GM18909 (cell line): Measurements from ENCODE around the gene MLLT10.
A peak's percentile ranks its signal among the peaks of the same experiment; 100 is the strongest.

Experiments
- ATAC-seq: cut with Tn5 transposase; IDR thresholded peaks from one replicate; pipeline ENCODE4 v1.9.1; 2021; ENCODE audit warnings: mild to moderate bottlenecking; ENCODE audit not compliant: unreplicated experiment, poor library complexity

The MLLT10 gene

DNA sequence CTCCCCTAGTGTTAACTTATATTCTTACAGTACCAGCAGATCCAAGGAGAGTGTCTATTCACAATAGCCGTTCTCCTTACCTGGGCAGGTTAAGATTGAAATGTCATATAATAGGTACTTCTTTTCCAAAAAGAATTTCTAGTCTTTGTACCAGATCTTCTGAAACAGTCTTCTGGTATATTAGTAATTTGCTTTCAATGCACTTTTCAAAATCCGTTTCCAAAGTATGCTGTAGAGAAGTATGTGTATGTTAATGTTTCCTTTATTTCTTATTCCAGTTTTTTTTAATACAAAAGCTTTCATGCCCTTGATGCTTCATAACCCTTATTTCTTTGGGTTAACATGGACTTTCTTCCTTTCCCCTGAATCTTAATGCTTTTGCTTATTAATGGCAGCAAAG lies 188.2 kb downstream of the MLLT10 start:
- no peak for ATAC-seq

DNA sequence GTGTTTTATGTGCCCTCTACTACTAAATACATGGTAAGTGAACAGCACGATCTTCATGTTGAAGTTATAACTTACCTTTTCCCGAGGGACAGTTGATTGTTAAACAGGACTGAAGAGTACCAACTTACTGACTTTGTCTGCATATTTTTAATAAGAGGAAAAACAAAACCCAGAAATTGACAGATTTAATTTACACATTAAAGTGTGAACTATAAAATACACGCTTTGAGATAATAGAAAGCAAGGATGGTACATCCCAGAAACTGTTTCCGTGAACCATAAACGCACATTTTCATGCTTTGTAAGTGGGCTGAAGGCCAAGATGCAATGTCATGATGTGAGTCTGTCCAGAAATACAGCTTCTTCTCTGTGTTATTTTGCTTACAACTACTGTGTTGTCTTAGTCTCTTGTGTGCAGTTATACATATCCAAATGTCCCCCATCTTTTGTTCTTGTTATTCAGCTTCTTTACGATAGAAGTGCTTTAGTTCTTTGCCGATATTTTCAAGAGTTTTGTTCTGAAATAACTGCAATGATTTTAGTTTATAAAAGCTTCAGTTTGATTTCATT lies 190.1 kb downstream of the MLLT10 start:
- ATAC-seq: no peak

DNA sequence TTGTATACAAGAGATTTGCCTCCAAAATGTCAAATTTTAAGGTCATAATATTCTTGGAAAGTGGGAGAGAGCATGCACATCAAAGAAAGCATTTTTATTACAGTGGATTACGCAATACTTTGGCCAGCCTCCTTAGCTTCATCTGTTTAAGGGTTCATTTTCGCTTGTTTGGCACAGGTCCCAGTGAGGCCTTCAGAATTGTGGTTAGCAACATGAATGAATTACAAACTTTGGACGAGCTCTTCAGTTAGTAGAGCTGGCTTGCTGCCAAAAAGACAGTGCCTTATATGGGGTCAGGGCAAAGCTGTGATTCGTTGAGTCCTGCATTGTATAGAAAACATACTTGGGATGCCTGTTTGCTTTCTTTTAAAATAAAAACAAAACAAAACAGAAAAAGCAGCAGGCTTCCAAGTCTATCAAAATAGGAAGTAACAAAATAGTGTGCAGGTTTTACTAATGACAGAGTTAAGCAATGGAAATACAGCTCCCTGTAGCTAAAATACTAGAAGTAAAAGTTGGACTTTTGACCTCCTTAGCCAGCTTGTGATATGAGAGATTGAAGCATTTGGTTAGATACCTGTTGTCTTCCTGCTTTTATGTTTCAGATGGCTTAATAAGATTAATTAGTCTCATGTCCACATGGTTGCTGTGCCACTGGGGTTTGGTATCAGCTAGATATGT lies 190.8 kb downstream of the MLLT10 start:
- ATAC-seq: peak; percentile 94

DNA sequence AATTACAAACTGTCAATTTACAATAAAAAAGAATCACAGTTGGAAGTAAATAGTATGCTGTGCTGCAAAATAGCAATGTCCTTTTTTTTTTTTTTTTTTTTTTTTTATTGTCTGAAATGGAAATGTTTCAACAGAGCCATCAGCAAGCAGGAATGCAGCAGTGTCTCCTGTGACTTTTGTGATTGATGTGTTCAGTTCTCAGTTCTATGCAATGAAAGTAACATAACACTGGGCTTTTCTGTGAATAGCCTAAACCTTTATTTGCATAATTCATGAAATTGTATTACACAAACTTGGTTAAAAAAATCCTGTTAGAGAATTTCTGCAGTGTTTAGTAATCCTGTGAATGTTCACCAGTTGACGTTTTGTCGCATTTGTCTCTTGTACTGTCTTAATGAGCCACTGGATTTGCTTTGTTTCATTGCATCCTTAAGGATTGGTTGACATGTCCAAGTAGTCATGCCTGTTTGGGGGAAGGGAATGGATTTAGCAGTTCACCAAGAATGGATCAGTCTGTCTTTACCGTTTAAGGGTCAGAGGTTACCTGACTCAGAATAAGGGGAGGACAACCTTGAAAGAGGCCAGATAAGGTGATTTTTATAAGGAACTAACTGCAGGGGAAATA lies 192.7 kb downstream of the MLLT10 start:
- ATAC-seq: no peak

DNA sequence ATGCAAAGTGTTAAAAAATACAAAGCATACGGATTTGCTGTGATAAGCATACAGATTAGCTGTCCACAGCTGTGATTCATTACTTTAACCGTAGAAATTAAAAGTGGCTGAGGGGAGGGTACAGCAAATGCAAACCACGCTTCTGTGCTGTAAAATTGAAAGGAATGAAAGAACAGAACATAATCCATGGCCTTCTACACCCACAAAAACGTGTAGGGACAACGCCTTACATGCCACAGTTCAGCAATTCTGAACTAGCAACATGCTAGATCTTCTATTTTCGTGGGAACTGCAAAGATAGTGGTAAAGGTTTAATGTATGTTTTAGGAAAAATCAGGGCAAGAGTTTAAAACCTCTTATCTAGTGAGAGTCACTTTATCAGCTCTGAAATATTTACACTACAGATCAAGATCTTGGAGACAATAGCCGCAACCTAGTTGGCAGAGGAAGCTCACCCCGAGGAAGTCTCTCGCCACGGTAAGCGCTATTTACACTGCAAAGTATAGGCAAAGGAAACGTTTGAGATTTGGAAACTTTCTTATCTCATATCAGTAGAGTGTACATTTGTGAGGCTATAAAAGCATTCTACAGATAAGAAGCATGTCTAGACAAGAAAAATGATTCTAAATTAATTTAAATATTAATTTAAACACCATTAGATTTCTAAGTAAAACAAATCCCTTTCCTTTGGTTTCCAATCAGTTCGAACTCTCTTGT lies 193.6 kb downstream of the MLLT10 start:
- ATAC-seq: no peak

DNA sequence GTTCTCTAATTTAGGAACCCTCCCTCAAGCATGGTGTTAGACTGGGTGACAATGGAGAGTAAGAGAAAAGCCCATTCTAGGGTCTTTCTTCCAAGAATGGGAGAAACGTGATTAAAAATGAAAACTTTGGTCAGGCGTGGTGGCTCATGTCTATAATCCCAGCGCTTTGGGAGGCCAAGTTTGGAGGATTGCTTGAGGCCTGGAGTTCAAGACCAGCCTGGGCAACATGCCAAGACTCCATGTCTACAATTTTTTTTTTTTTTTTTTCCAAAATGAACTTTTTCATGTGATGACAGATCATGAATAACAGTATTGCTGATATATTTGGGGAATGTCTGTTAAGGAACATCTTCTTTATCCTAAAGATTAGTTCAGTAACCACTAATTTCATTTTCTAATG lies 194.6 kb downstream of the MLLT10 start:
- no peak for ATAC-seq

DNA sequence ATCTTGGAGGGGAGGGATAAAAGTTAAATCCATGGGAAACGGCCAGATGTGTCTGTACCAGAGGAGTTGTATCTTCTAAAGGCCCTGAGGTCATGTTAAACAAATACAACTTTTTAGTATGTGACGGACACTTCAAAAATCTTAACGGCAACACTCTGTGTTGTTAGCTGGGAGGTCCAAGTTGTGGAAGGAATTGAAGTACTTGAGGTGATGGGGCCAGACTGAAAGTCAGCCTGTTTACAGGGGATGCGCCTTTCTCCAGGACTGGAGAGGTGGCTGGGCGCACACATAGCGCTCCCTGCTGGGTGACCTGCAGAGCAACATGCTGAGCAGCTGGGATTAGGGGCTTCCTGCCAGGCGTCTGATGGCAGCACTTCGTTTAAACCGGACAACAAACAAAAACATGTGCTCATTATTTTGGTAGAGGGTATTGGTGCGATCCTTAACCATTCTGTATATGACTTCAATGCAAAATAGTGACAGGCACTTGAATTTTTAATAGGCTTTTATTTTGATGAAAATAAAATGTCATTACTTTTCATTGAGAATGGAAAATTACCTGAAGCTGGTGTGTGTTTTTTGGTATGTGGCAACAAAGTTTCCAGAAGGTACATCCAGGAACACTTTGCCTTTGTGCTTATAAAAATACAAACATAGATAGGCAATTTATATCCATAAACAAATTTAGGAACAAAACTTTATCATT lies 198.2 kb downstream of the MLLT10 start:
- peak; percentile 91 for ATAC-seq

- no peak for ATAC-seq
Measured at GRCh38 chr10:21733710-21734109, 199.7 kb downstream of the MLLT10 start.

GRCh38 chr10:21737106-21737505 lies 203.1 kb downstream of the MLLT10 start:
- ATAC-seq: no peak

- ATAC-seq: no peak
Measured at GRCh38 chr10:21740989-21741388, 207.0 kb downstream of the MLLT10 start.

- ATAC-seq: no peak
Measured at GRCh38 chr10:21742740-21743412, 208.8 kb downstream of the MLLT10 start.

- no peak for ATAC-seq
Measured at GRCh38 chr10:21744223-21744622, 210.2 kb downstream of the MLLT10 start.

DNA sequence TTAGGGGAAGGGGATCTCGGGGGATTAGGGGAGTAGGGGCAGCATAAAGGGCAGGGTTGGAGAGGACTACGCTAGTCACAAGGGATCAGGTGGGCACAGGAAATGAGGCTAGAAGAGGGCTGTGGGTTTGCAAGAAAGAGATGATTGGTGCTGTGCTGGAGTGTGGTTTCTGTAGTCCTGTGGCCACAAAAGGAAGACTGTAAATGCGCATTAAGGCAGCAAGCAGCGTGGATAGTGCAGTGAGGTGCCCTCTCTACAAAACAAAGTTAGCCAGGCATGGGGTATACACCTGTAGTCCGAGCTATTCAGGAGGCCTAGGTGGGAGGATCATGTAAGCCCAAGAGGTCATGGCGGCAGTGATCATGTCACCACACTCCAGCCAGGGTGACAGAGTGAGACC lies 212.1 kb downstream of the MLLT10 start:
- ATAC-seq: no peak

GRCh38 chr10:21747809-21748208 lies 213.8 kb downstream of the MLLT10 start:
- no peak for ATAC-seq

GRCh38 chr10:21749788-21750187 lies 215.8 kb downstream of the MLLT10 start:
- ATAC-seq: no peak

DNA sequence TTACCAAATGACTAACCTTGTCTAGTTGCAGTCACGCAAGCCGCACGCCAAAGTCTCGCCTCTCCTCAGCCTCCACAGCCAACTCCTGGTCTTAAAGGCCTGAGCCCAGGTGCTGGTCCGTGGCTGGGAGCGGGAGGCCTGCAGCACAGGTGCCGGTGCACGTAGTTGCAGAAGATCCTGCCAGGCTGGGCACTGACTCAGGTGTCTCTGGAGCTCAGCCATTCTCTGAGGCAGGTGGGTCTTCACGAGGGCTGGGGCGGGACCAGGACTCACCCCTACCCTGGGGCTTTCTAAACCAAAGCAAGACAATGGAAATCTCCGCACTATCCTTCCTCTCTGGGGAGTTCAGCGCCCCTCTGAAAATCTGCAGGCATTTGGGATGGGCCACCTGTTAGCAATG lies 216.4 kb downstream of the MLLT10 start:
- no peak for ATAC-seq

GRCh38 chr10:21751341-21752310 lies 217.6 kb downstream of the MLLT10 start:
- ATAC-seq: no peak

DNA sequence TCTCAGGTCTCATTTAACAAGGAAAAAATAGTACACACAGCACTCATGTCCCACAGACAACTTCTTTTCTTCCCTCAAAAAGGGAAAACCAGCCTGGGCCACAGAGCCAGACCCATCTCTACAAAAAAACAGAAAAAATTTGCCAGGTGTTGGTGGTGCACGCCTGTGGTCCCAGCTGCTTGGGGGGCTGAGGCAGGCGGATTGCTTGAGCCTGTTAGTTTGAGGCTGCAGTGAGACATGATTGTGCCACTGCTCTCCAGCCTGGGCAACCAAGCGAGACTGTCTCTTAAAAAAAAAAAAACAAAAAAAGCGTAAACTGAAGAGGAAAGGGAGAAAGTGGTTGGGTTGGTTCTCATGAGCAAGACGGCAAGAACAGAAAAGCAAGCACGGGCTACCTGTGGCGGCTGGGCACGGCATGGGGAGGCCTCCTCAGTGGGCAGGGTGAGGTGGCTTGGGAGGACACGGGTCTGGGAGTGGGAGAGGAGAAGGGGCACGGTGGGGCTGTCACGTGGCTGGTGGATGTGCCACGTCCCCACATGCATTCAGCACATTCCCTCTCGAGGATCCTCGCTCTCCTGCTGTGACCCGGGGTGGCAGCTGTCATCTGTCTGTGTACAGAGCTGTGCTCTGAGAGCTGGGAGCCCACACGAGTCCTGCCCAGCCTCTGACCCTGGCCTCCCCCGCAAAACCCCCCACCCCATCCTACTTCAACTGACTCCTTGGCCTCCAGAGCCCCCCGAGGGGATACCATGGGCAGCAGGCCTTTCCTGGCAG lies 219.7 kb downstream of the MLLT10 start:
- ATAC-seq: no peak
